Cardiac ventricle fibroblast (primary cell): ENCODE data around the gene NEUROD6. TPM values are rescaled to one million over a fixed set of nuclear protein-coding genes. Genes with fewer than 3 reads are reported as not detected.

Experiments
- total RNA-seq: library from RNA; depleted of rRNA; stranded (reverse); fragments of >200 nt; gene quantifications from 2 replicates; pipeline ENCODE4 v1.2.3, GENCODE V29; 2015

NEUROD6 gene
- total RNA-seq: not detected in 2 replicates

DNA sequence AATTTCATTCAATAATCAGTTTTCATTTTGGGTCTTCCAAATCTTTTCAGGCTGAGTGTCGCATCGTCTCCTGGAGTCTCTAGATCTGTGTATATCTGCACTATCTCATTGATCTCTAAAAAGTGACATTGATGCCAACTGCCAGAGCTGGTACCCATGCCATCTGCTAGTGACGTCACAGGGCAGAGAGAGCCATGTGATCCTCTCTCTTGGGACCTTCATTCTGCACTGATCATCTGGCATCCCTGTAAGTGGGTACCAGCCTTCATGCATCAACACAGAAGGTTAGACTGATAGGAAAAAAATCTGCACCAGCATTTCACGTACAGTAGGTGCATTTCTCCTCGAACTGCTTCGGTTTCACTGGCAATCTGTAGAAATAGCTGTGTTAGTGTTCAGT, at the start of gene NEUROD6:
Gene NEUROD6 (minus strand): TSS at position 124 of the 400 bp plus-strand sequence. CDS start 1,458 bp downstream, outside the sequence.

Other genes with a start within 250 kb of the NEUROD6 start
- not detected in 2 replicates for gene ITPRID1, start 173.4 kb upstream of the NEUROD6 start, total RNA-seq